Lower leg skin (tissue), 3 donors: ENCODE data around the gene MPV17.

Experiments used
- POLR2A ChIP-seq, 2 donors: fragments of 450-650 bp; IDR thresholded peaks; one replicate each; pipeline ENCODE4 v1.6.1; 2016 to 2017; ENCODE audit warnings: antibody characterized with exemption in 2 of 2, mild to moderate bottlenecking in 1 of 2, moderate library complexity in 1 of 2
- TF ChIP-seq, protein P1 (sequence below), 3 donors: fragments of 450-650 bp; IDR thresholded peaks; one replicate each; pipeline ENCODE4 v1.5.1; 2016; ENCODE audit warnings: antibody characterized with exemption in 3 of 3, mild to moderate bottlenecking in 3 of 3, moderate library complexity in 2 of 3

DNA sequence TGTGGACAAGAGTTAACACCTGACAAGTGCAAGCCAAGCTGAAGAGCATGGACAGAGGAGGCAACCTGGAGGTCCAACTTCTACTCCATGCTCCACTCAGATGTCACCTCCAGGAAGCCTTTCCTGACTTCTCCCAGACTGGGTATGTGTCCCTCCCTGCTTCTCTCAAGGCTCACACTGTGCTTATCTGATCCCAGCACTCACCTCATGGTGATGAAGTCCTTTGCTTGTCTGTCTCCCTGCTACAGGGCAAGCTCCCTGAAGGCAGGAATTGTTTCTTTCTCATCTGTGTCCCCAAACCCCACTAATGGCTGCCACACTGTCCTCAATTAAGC is 57.4 kb downstream of the MPV17 start:
- TF ChIP-seq, protein P1, sequence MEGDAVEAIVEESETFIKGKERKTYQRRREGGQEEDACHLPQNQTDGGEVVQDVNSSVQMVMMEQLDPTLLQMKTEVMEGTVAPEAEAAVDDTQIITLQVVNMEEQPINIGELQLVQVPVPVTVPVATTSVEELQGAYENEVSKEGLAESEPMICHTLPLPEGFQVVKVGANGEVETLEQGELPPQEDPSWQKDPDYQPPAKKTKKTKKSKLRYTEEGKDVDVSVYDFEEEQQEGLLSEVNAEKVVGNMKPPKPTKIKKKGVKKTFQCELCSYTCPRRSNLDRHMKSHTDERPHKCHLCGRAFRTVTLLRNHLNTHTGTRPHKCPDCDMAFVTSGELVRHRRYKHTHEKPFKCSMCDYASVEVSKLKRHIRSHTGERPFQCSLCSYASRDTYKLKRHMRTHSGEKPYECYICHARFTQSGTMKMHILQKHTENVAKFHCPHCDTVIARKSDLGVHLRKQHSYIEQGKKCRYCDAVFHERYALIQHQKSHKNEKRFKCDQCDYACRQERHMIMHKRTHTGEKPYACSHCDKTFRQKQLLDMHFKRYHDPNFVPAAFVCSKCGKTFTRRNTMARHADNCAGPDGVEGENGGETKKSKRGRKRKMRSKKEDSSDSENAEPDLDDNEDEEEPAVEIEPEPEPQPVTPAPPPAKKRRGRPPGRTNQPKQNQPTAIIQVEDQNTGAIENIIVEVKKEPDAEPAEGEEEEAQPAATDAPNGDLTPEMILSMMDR (IDR thresholded peaks at IDR 0.05) = no peak
- no peak for TF ChIP-seq POLR2A (IDR thresholded peaks at IDR 0.05)
